Activated naive CD4-positive, alpha-beta T cell treated with anti-CD3 and anti-CD28 coated beads, Interleukin-2, amount 50 U/mL, for 72 hours (primary cell): Measurements from ENCODE around the gene ITM2C. TPM values are rescaled to one million over a fixed set of nuclear protein-coding genes. Genes with fewer than 3 reads are reported as not detected.

Source experiments
- ATAC-seq, 2 donors: fragments of 150-1000 bp; cut with Tn5 transposase; 2 replicates each; pipeline ENCODE4 v1.10.0; 2021; ENCODE audit warnings: mild to moderate bottlenecking in 2 of 2, moderate library complexity in 2 of 2
- DNase-seq, 2 donors: peaks; one replicate each; pipeline ENCODE4 v3.0.0; 2021 to 2022; ENCODE audit warnings: low spot score in 2 of 2
- H3K27ac Mint-ChIP-seq, 2 donors: one replicate each; pipeline ENCODE4 v1.8.0; 2022; ENCODE audit warnings: mild to moderate bottlenecking in 2 of 2, mixed read lengths in 2 of 2
- H3K36me3 Mint-ChIP-seq, 2 donors: one replicate each; pipeline ENCODE4 v1.8.0; 2022; ENCODE audit warnings: mixed read lengths in 2 of 2
- H3K9me3 Mint-ChIP-seq, 2 donors: one replicate each; pipeline ENCODE4 v1.8.0; 2022; ENCODE audit warnings: mixed read lengths in 2 of 2
- total RNA-seq, 2 donors: library from RNA; stranded (reverse); gene quantifications; one replicate each; pipeline ENCODE4 v1.2.3, GENCODE V29; 2022

The ITM2C gene
- total RNA-seq, 2 donors from 2014 or later = 18.4 to 90.2 TPM

DNA sequence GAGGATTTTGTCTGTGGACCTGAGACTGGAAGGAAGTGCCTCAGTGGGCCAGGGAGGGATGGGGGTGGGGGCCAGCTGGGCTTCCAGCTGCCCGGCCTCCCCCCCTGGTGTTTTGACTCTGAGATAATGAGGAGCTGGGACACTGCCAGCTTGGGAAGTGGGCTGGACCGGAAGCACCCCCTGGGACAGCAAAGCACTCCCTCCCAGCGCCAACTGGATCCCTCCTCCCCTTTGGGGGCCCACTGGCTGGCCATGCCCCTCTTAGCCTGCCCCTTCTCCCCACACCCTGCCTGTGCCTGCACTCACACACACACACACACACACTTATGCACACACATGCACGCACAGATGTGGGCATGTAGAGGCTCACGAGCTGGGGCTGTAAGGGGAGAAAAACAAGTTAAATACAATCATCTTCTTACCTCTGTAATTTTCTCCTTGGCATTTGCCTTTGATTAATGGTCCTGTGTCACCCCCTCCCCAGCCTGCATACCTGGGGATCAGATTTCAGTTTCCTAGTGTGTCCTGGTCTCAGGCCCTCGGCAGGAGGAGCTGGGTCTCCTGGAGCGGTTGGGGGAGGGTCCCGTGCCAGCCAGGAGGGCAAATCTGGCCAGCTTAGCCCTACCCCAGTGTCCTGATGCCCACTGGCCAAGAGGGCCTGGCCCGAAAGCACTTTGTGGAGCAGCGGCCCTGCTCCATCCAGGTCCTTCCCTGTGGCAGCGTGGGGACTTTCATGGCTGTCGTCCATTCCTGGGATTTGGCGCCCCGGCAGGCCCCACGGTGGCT lies 3.6 kb downstream of the ITM2C start:
- DNase-seq (peak in 1 of 2 donors; percentile 38), ATAC-seq (no peak)
- no peaks in the 10 kb centered on the region for H3K9me3 Mint-ChIP-seq
- H3K36me3 Mint-ChIP-seq = no peaks in the 10 kb centered on the region
- no peak overlapping the region for H3K27ac Mint-ChIP-seq

DNA sequence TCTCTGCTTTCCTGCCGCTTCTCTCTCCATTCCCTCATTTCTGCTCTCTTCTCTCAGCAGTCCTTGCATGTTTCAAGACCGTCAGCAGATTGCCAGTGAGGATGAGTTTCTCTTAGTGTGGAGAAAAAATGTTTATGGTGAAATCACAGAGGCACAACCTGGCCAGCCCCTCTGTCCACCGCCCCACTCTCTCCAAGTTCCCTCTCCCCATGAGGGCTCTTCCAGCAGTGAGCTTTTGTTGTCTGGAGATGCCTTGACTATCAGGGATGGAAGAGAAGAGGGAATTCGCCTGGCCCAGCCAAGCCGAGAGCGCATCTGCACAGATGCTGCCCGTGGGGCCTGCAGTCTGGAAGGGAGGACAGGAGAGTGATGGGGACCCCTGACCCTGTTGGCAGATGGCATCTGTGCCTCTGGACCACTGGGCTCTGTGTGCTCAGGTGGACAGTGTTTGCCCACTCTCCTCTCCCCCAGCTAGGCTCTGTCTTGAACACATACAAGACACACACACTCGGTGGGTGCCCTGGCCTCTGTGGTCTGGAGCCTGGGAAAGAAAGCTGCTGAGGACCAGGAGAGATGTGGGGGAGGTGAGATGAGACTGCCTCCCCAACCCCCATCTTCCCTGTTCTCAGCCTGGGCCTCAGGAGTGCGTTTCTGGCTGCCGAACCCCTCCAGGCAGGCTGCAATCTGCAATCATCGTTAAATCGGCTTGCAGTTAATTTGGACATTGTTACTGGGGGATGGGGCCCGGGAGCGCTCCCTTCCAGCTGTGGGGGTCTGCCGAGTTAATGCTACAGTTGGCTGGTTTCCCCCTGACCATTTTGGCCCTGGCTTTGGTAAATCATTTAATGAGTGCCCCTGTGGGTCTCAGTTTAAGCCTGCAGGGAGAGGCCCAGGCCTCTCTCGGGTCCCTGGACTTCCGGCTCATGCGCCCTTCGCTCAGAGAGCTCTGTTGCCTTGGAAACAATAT lies 4.5 kb downstream of the ITM2C start:
- no peak overlapping the region for H3K27ac Mint-ChIP-seq
- ATAC-seq (no peak), DNase-seq (peak in 1 of 2 donors; percentile 42)
- no peaks in the 10 kb centered on the region for H3K9me3 Mint-ChIP-seq
- no peaks in the 10 kb centered on the region for H3K36me3 Mint-ChIP-seq

DNA sequence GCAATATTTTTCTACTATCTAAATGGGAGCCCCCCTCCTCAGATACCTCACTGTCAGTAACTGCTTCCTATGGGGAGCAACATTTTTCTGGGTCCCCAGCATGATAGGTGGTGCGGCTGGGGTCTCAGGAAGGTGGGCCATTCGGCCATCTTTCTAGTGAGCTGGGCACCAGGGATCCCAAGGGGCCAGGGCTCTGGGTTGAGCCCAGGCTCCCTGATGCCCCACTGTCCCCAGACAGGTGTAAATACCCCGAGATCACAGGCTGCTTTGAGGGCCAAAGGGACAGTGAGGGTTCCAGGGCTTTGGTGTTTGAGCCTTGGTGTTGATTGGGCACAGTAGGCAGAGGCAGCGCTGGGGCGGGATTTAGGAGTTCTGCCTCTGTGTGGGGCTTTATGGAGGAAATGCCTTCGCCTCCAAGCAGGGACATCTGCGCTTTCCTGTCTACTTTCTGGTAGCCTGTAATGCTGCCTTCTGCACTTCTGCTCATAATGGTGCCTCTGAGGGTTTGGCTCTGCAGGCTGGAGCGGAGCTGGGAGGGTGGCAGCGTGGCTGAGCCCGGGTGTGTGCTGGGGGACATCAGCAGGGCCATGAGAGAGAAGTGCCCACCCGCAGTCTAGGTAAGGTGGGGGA lies 5.3 kb downstream of the ITM2C start:
- H3K36me3 Mint-ChIP-seq = no peaks in the 10 kb centered on the region
- no peak overlapping the region for H3K27ac Mint-ChIP-seq
- H3K9me3 Mint-ChIP-seq = no peaks in the 10 kb centered on the region
- DNase-seq (peak in 1 of 2 donors; percentile 45), ATAC-seq (no peak)

DNA sequence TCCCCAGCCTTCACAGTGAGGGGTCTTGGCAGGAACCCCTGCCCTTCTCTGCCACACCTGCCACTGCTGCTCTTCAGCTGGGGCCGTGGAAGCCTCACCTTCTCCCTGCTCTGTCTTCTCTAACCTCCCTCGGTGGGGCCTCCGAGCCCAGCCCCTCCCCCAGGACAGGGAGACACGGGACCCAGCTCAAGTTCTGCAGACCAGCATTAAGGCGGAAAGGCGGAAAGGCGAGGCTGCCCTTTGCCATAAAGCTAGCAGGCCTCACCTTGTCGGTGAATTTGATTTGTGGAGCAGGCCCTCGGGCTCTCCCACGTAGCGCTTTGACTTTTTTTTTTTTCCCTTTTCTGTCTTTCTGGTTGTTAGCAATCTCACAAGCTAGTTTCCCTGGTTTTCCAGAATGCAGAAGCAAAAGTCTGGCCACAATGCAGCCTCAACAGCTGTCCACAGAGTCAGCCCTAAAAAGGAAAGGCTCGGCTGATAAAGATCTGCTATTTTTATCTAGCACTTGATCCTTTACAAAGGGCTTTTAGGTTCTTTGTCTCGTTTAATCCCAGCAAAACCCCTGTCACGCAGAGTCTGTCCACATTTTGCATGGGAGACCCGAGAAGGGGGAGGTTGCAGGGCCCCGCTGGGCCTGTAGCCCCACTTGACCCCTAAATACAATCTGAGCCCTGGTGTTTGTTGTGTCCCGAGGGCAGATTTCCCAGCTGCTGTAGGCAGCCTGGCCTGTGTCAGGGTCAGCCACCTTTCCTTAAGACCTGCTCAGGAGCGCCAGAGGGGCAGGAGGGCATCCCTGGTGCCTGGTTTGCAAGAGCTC lies 6.0 kb downstream of the ITM2C start:
- Mint-ChIP-seq H3K9me3 (no peaks in the 10 kb centered on the region), H3K27ac (no peak overlapping the region), H3K36me3 (no peaks in the 10 kb centered on the region)
- no peak for ATAC-seq
- DNase-seq = no peak

DNA sequence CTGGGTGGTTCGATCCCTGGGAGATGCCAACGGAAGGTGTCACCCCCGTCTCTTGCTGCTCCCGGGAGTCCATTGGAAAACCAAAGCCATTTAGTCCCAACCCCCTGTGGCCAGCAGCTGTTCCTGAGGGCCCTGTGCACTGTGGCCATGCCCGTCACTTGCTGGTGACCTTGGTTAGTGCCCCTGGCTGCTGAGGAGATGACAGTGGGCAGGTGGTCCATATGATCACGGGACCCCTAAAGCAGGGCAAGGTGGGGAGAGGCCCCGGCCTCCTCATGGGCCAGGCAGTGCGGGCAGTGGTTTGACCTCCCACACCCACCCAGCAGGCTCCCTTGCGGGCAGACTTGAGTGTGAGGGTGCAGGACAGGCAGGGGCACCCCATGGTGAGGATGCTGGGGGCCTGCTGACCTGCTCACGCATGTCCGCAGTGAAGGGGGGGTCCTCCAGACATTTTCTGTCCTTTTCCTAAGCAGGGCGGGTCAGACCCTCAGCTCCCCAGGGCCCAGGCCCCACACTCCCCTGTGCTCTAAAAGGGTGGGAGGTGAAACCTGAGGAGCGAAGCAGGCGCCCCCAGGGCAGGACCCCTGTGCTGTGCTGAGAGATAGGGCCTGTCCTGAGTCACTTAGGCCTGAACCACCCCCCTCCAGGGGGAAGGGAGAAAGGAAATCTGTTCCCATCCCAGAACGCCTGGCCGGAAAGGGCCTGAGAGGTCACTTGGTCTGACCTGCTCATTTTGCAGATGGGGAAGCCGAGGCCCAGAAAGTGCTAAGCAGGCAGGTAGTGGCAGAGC lies 6.8 kb downstream of the ITM2C start:
- no peaks in the 10 kb centered on the region for H3K36me3 Mint-ChIP-seq
- no peak overlapping the region for H3K27ac Mint-ChIP-seq
- no peaks in the 10 kb centered on the region for H3K9me3 Mint-ChIP-seq
- DNase-seq (peak in 1 of 2 donors; percentile 50), ATAC-seq (no peak)

DNA sequence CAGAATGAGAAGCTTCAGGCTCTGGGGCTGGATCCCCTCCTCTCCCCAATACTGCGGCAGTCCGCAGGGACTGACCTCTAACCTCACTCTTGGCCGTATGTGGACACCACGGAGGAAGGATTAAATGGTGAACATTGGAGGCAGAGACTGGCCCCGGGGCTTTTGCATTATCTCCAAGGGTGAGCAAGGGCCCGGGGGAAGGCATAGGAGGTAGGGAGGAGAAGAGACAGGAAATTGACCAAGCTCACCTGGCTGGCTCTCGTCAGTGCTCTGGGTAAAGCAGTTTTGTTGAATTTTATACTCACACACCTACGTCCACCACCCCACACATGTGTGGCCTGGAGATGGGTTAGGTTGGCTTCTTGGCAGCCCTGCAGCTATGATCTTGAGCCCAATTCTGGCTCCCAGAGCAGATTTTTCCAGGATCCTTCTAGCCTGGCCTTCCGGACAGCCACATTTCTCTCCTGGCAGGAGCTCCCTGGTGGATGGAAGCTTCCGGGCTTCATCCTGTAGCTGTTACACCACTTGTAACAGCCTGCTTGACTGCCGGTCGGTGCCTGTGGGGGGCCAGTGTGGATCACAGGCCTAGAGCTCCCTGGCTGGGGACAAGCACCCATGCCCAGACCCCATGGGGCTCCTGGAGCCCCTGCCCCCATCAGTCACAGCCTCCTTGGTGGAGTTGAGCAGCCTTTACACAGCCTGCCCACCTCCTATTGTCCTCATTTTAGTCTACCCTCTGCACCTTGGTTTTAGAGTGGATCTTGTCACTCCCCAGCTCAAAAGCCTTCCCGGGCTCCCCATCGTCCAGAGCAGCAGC lies 7.6 kb downstream of the ITM2C start:
- H3K36me3 Mint-ChIP-seq = no peaks in the 10 kb centered on the region
- ATAC-seq = no peak
- H3K27ac Mint-ChIP-seq = peak overlapping the region in 1 of 2 donors; percentile 82
- no peak for DNase-seq
- H3K9me3 Mint-ChIP-seq = no peaks in the 10 kb centered on the region

DNA sequence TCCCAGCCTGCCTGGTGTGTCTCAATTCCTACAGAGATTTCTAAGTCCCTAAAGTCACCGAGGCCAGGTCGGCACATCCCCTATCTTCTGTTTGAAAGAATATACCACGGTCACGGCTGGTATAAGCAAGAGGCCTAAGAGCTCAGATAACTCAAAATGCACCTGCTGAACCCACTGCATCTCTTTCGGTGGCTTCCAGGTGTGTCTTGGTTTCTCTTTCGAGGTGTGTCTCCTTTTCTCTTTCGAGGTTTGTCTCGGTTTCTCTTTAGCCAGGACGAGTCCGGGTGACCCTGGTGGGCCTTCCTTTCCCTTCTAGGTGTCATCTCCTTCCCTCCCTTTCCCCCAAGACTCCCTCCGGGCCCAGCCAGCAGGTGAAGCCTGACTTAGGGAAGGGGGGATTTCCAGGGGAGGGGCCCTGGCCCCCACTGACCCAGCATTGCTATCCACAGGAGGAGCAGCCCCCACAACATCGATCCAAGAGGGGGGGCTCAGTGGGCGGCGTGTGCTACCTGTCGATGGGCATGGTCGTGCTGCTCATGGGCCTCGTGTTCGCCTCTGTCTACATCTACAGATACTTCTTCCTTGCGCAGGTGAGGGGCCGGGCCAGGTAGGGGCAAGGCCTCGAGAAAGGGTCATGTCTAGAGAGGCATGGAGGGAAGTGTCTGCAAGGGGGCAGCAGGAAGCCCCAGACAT lies 8.4 kb downstream of the ITM2C start:
- peak overlapping the region; percentile 12 to 82 for H3K27ac Mint-ChIP-seq
- DNase-seq (peak in 1 of 2 donors; percentile 49), ATAC-seq (peak in 1 of 2 donors; percentile 46)
- no peaks in the 10 kb centered on the region for H3K9me3 Mint-ChIP-seq
- H3K36me3 Mint-ChIP-seq = no peaks in the 10 kb centered on the region

DNA sequence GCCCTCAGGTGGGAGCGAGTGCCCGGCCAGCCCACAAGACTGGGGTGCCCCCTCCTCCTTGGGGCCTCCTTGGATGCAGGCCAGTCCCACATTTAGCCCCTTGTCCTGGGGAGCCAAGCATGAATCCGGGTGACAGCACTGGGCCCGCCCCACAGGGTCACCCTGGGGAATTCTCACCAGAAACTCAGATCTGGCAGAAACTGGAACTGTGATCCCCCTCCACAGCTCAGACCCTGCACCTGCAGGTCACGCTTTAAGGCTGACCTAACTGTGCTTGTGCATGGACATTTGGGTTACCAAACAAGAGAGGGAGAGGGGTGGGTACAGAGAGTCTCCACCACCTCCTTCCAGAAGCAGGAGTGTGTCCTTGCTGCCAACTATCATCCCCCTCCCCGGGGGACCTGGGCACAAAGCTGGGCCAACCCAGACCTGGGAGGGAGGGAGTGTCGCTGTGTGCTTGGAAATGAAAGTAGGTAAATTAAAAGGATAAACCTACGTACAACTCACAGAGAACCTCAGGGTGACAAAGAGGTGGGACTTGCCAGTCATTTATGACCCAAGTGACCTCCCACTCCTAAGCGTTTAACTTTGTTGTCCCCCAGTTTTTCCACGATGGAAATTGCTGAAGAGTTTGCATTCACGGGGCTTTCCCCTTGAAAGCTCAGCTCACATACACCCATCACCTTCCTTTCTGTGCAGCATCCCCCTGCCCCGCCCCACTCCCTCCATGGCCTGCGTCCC lies 9.1 kb downstream of the ITM2C start:
- H3K36me3 Mint-ChIP-seq = no peaks in the 10 kb centered on the region
- peak in 1 of 2 donors; percentile 46 for DNase-seq
- ATAC-seq = peak; percentile 53 to 65
- peak overlapping the region in 1 of 2 donors; percentile 50 for H3K27ac Mint-ChIP-seq
- H3K9me3 Mint-ChIP-seq = no peaks in the 10 kb centered on the region

DNA sequence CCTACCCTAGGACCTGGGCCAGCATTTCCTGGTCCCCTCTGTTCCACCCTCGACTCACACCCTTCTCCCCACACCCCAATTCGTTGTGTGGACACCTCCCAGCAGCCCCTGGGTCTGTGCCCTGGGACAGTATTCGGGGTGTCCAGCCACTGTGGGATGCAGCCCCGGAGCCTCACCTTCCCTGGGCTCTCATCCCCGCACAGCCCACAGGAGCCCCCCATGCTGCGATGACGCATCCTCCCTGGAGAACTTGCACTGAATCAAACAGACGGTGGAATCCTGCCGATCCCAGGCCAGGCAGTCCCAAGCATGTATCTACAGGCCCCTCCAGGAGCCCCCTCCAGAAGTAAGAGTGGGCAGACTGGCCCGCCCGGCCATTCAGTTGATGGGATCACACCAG lies 9.7 kb downstream of the ITM2C start:
- DNase-seq (peak in 1 of 2 donors; percentile 43), ATAC-seq (no peak)
- Mint-ChIP-seq H3K36me3 (no peaks in the 10 kb centered on the region), H3K27ac (peak overlapping the region in 1 of 2 donors; percentile 50), H3K9me3 (no peaks in the 10 kb centered on the region)

DNA sequence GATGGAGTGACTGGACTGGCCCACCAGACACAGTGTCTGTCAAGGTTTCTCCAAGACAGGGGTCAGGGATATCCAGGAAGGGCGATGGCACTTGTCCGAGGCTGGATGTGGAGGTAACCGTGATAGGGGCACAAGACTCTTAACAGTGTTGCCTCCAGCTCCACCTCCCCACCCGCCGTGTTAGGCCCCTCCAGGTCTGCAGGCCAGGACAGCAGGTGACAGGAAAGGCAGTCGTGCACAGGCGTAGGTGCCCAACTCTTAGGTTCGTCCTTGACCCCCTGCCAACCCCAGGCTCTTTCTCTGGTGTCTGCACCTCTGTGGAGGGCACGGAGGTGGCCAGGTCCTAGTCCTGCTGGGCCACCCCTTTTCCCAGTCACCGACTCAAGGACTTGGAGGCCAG lies 10.1 kb downstream of the ITM2C start:
- Mint-ChIP-seq H3K27ac (peak overlapping the region in 1 of 2 donors; percentile 50), H3K36me3 (no peaks in the 10 kb centered on the region), H3K9me3 (no peaks in the 10 kb centered on the region)
- no peak for ATAC-seq
- DNase-seq = peak in 1 of 2 donors; percentile 53

DNA sequence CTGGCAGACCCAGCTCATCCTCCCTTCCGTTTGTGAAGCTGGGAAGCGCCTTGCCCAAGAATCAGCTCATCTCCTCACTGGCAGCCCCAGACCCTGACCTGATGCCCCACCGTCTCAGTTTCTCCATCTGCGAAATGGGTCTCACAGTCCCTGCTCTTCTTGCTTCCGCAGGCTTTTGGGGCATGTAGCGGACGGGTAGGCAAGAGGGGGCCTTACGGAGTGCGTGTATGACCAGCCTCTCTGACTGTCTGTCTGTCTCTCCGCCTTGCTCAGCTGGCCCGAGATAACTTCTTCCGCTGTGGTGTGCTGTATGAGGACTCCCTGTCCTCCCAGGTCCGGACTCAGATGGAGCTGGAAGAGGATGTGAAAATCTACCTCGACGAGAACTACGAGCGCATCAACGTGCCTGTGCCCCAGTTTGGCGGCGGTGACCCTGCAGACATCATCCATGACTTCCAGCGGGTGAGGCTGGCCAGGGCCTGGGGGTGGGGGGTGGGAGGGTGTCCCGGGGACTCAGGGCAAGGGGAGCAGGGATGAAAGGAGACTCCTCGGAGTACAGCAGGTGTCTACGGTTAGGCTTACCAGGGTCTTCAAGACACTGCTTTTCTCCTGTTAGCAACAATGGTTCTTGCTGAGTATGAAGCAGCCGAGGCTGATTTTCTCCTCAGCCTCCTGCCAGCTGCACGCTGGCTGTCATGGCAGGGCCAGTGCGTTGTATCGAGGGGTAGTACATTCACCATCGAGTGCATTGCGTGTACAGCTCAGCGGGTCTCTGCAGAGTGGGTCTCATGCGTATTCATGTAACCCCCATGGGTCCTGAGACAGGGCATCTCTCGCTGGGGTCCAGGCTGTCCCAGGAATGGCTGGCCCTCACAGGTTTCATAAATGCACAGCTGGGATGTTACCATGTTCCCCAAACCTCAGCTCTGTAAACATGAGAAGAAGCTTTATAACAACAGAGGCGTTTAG lies 10.9 kb downstream of the ITM2C start:
- ATAC-seq = no peak
- no peak overlapping the region for H3K27ac Mint-ChIP-seq
- peak in 1 of 2 donors; percentile 34 for DNase-seq
- no peaks in the 10 kb centered on the region for H3K36me3 Mint-ChIP-seq
- H3K9me3 Mint-ChIP-seq = no peaks in the 10 kb centered on the region

DNA sequence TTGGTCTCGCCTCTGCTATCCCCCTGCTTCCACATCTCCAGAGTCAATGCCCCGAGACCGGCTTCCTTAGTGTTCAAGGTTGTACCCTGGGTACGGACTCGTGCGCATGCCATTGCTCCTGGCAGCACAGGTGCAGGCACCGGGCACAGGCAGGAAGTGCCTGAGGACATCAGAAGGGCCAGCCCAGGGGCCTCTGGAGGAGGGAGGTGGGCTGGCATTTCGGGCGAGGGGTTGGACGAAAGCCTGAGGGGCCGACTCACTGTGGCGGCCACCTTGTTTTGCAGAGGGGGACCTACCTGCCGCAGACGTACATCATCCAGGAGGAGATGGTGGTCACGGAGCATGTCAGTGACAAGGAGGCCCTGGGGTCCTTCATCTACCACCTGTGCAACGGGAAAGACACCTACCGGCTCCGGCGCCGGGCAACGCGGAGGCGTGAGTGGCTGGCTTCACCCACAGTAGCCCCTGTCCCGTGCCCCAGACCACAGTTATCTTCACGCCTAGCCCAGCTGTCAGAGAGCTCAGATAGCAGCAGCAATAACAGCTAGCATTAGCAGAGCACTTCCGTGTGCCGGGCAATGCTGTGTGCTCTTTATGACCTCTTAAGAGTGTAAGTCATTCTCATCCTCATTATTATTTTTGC lies 12.5 kb downstream of the ITM2C start:
- peak overlapping the region in 1 of 2 donors; percentile 61 for H3K27ac Mint-ChIP-seq
- no peaks in the 10 kb centered on the region for H3K36me3 Mint-ChIP-seq
- H3K9me3 Mint-ChIP-seq = no peaks in the 10 kb centered on the region
- ATAC-seq (no peak), DNase-seq (peak in 1 of 2 donors; percentile 54)
